Measurements from ENCODE around the gene NSUN3. TPM values are rescaled to one million over a fixed set of nuclear protein-coding genes. Genes with fewer than 3 reads are reported as not detected.

Gene NSUN3
- total and polyA plus RNA-seq, 10 of the 15 experiments (the other 5 are each of a cell fraction or from before 2014, with no cell fraction given) = 9.1 to 20.3 (median 11.7) TPM

DNA sequence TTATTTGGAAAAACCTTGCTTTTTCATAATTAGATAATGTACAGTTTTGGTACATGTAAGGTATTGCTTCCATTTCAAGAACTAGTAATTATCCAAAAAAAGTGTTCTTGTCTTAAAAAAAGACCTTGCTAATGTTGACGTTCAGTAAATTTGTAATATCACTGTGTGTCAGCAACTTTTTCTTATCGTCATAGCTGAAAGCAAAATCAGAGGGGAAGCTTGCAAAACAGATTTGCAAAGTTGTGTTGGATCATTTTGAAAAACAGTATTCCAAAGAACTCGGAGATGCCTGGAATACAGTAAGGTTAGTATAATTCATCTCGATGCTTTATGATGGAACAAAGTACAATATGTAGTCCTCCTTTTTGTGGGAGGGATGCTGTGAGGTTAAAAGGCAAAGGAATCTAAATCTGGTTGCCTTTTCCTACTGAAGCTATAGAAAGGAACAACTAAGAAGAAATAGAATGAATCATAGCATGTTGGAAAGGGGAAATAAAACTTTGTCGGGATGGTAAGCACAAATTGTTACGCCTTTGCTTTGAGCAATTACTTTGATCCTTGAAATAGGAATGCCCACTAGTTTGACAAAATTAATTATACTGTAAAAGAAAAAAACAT lies 1.5 kb downstream of the NSUN3 start (continued):
- TF ChIP-seq ZBTB4 (CRISPR knock-in tag; IDR thresholded peaks at IDR 0.05) = no peak
- TF ChIP-seq RELB (IDR thresholded peaks at IDR 0.05; ENCODE audit: low read depth) = no peak
- TF ChIP-seq SMAD1 (IDR thresholded peaks at IDR 0.05; ENCODE audit: low read depth, partially characterized antibody) = no peak
- TF ChIP-seq MEF2B (IDR thresholded peaks at IDR 0.05; ENCODE audit: partially characterized antibody, poor library complexity, severe bottlenecking) = no peak
- TF ChIP-seq USF2 (IDR thresholded peaks at IDR 0.05; ENCODE audit: borderline replicate concordance, low read depth, low read length) = no peak
- TF ChIP-seq ZSCAN29 (IDR thresholded peaks at IDR 0.05) = no peak
- no peak for TF ChIP-seq MEF2A (IDR thresholded peaks at IDR 0.05; ENCODE audit: insufficient read depth, low read depth, low read length)
- no peak for TF ChIP-seq EZH2 (IDR thresholded peaks at IDR 0.05; ENCODE audit: borderline replicate concordance, control insufficient read depth, low read depth, low read length)
- no peak for TF ChIP-seq RFX5 (IDR thresholded peaks at IDR 0.05; ENCODE audit: low read depth, low read length)
- no peak for TF ChIP-seq NFIC (IDR thresholded peaks at IDR 0.05; ENCODE audit: low read depth, low read length)
- TF ChIP-seq SREBF2 (IDR thresholded peaks at IDR 0.05; ENCODE audit: low read length) = no peak
- TF ChIP-seq E4F1 (IDR thresholded peaks at IDR 0.05; ENCODE audit: borderline replicate concordance, partially characterized antibody) = no peak
